ELF-1 (cell line): Measurements from ENCODE around the gene COL5A1.

Experiments used
- DNase-seq: peaks from one replicate; pipeline ENCODE4 v3.0.0-alpha.2; 2016; ENCODE audit warnings: low read depth, low spot score

COL5A1 gene

GRCh38 chr9:134625361-134626068, 16.1 kb upstream of the COL5A1 start:
- DNase-seq, result peak; percentile 42

GRCh38 chr9:134626069-134626423, 15.6 kb upstream of the COL5A1 start:
- DNase-seq, result no peak

GRCh38 chr9:134626571-134627416, 14.8 kb upstream of the COL5A1 start:
- DNase-seq, result peak; percentile 67

DNA sequence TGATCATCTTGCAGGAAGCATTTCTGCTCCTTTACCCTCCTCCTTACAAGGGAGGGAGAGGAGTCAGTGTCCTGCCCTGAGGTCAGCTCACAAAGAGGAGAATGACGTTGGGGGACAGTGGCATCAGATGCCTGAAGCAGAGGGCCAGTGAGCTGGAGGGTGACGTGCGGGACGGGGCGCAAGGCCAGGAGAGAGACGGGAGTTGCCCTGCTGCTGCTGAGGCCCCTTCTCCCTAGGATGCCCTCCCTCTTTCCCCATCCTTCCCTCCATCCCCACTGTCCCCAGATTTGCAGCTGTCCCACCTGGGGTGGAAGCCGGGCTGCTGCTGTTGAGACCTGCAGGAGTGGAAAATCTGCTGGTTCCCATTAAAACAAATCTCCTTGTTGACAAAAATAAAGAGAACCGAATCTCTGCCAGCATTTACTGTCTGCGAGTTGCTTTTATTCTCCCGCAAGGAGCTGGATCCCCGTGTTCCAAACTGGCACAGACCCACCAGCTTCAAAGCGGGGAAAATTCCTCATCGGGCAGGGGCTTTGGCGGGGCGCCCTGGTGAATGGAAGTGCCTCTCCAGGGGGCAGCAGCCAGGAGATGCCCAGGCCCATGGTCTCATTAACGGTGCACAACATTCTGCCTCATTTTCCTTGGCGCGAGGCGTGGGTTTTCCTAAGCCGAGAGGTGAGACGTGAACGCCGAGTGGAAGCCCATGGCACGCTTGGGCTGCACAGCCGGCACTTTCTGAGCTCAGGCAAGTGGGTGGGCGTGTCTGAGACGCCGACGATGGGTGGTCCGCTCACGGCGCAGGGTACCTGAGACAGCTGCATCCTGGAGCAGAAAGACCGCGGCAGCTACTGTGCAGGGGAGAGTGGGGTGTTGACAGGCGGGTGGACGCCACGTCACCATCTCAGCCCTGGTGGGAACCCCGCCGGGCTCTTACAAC, 13.9 kb upstream of the COL5A1 start:
- no peak for DNase-seq

DNA sequence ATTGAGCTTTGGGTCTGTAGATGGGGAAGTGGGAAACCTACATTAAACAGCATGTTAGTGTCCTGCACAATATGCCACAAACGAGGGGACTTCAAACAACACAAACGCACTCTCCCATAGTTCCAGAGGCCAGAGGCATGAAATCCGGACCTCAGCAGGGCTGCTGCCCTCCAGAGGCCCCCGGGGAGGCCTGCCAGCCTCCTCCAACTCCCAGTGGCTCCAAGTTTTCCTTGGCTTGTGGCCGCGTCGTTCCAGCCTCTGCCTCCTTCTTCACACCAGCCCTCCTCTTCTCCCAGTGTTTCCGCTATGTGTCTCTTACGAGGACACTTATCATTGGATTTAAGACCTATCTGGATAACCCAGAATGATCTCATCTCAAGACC, 13.3 kb upstream of the COL5A1 start:
- DNase-seq, result no peak

GRCh38 chr9:134629061-134629585, 12.5 kb upstream of the COL5A1 start:
- no peak for DNase-seq

- DNase-seq, result no peak
Measured at GRCh38 chr9:134629586-134630392, 11.8 kb upstream of the COL5A1 start.

DNA sequence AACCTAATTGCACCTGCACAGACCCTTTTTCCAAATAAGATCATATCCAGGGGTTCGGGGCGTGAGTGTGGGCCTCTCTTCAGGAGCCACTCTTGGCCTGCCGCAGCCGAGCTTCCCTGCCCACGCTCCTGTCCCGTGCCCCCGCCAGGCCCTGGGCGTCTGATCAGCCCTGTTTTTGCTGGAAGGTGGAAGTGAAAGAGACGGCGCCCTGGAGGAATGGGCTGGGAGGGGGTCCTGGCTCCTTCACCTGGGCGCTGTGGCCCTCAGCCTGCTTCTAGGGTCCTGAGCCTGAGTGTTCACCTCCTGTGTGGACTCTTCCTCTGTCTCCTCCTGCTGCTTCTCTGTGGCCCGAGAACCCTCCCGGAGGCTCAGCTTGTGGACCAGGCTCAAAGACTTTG, 11.2 kb upstream of the COL5A1 start:
- no peak for DNase-seq

GRCh38 chr9:134630861-134631260, 10.7 kb upstream of the COL5A1 start:
- DNase-seq, result no peak

- peak; percentile 46 for DNase-seq
Measured at GRCh38 chr9:134631881-134632280, 9.7 kb upstream of the COL5A1 start.

- no peak for DNase-seq
Measured at GRCh38 chr9:134632329-134632728, 9.3 kb upstream of the COL5A1 start.

- no peak for DNase-seq
Measured at GRCh38 chr9:134633362-134634142, 8.1 kb upstream of the COL5A1 start.

DNA sequence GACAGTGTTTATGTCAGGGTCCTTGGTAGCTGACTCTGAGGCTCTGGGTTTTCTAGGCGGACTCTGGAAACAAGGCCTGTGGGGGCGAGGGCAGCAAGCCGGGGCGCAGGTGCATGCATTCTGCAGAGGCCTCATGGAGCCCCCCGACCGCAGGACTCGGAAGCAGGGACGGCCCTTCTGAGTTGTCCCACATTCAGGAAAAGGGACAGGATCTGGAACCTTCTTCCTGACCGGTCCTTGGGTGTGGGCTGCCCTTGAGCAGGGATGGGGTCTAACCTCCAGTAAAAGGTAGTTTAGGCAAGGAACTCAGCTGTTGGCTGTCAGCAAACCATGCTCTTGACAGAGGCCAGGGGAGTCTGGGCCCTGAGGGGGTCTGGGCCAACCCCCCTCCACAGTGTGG, 7.4 kb upstream of the COL5A1 start:
- no peak for DNase-seq

DNA sequence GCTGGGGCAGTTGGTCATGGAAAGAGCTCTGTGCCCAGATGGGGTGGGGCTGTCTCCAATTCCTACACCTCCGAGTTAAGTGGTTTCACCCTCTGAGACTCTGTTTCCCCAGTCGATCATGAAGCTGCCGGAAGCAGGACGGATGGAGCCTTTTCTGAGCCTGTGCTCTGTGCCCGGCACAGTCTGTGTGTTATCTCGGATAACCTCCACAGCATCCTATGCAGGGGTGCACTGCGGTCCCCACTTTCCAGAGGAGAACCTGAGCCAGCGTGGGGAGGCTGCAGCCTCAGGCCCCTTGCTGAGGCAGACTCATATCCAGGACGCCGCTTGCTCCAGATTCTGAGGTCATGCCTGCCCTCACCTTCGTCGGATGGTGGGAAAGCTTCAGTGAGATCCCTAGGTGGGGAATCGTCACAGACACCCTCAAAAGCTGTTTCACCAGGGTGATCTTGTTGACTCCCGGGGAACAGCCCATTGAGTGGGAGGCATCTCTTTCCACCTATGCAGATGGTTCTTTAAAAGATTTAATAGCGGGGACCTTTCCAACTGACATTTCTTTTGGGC, 6.9 kb upstream of the COL5A1 start:
- DNase-seq, result no peak

- no peak for DNase-seq
Measured at GRCh38 chr9:134635351-134636148, 6.1 kb upstream of the COL5A1 start.

- DNase-seq, result no peak
Measured at GRCh38 chr9:134636149-134636507, 5.5 kb upstream of the COL5A1 start.

- peak; percentile 61 for DNase-seq
Measured at GRCh38 chr9:134637241-134637640, 4.4 kb upstream of the COL5A1 start.

DNA sequence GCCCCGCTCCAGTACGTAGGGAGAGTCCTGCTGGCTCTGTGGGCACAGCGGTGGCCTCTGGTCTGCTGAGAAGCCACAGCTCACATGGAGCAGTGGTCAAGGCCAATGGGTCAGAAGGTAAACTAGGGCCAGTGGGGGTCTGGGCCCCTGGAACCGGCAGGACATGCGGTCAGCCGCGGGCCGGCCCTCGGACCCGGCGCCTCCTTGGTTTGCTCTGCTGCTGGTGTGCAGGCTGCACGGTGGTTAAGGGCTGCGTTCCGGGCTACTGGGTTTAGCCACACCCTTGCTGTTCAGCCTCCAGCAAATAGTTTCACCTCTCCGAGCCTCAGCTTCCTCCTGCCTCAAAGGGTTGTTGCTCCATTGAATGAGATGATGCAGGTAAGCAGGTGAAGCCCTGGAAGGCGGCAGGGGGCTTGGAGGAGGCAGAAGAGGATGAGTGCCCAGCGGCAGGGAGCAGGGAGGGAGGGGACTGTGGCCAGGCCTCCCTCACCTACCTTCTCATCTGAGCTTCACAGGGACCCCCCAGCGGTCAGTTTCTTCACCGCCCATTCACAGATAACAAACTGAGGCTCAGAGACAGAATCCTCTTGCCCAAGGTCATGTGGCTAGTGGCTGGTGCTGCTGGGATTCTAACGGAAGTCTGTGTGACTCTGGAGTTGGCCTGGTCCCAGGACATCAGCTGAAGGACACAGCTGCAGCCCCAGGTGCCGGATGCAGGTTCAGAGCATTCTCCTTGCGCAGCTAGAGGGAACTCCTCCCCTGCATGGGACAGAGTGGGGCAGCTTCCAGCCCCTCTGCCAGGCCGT, 3.7 kb upstream of the COL5A1 start:
- peak; percentile 30 for DNase-seq
